Peyer's patch (tissue), 4 donors: ENCODE results near the gene SRGAP2.
"Not testable (repeated sequence)": the region's sequence is repeated elsewhere in the genome, so short reads cannot be mapped to it uniquely, and the experiment has no call there.

ENCODE experiments used
- CTCF ChIP-seq, 6 experiments: fragments of 450-650 bp in 4 of 6; fragments of 200-600 bp in 2 of 6; sonication (generic) in 1 of 6; IDR thresholded peaks; one replicate each; pipeline ENCODE4 v1.5.1; 2017 to 2019; ENCODE audit warnings: antibody characterized with exemption in 6 of 6, mild to moderate bottlenecking in 3 of 6, moderate library complexity in 1 of 6
- POLR2A ChIP-seq, 2 donors: fragments of 450-650 bp; IDR thresholded peaks; one replicate each; pipeline ENCODE4 v1.5.1; 2017; ENCODE audit warnings: antibody characterized with exemption in 2 of 2, mild to moderate bottlenecking in 2 of 2, moderate library complexity in 2 of 2

GRCh38 chr1:206232970-206233645 is 29.8 kb downstream of the SRGAP2 start:
- not testable (repeated sequence) for TF ChIP-seq CTCF, POLR2A (IDR thresholded peaks at IDR 0.05)
